OCI-LY1 (cell line): ENCODE measurements around the gene NOL8.

Experiments used
- EZH2 ChIP-seq: fragments of 200-600 bp; sonication (generic), shearing (Covaris generic); IDR thresholded peaks from 2 replicates; pipeline ENCODE4 v1.8.0; 2017; ENCODE audit warnings: borderline replicate concordance, mixed run types, mild to moderate bottlenecking, antibody characterized with exemption, low read length, moderate library complexity, mixed read lengths
- TF ChIP-seq, protein P1 (sequence below): fragments of 200-600 bp; sonication (generic), shearing (Covaris generic); IDR thresholded peaks from 2 replicates; pipeline ENCODE4 v1.5.1; 2017; ENCODE audit warnings: mild to moderate bottlenecking, antibody characterized with exemption, low read length, moderate library complexity, mixed read lengths

- no peak for TF ChIP-seq EZH2
- TF ChIP-seq, protein P1, sequence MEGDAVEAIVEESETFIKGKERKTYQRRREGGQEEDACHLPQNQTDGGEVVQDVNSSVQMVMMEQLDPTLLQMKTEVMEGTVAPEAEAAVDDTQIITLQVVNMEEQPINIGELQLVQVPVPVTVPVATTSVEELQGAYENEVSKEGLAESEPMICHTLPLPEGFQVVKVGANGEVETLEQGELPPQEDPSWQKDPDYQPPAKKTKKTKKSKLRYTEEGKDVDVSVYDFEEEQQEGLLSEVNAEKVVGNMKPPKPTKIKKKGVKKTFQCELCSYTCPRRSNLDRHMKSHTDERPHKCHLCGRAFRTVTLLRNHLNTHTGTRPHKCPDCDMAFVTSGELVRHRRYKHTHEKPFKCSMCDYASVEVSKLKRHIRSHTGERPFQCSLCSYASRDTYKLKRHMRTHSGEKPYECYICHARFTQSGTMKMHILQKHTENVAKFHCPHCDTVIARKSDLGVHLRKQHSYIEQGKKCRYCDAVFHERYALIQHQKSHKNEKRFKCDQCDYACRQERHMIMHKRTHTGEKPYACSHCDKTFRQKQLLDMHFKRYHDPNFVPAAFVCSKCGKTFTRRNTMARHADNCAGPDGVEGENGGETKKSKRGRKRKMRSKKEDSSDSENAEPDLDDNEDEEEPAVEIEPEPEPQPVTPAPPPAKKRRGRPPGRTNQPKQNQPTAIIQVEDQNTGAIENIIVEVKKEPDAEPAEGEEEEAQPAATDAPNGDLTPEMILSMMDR = no peak
Observed at GRCh38 chr9:92325991-92326500, 896 bp upstream of the NOL8 start.
